Activated T-cell treated with anti-CD3 and anti-CD28 coated beads for 1 hour (primary cell): ENCODE measurements around the gene PTGR3.
"Not testable (repeated sequence)": the region's sequence is repeated elsewhere in the genome, so short reads cannot be mapped to it uniquely, and the experiment has no call there.

Experiments
- DNase-seq: peaks from one replicate; pipeline ENCODE4 v3.0.0-alpha.2; 2020; ENCODE audit warnings: low read depth

The PTGR3 gene

DNA sequence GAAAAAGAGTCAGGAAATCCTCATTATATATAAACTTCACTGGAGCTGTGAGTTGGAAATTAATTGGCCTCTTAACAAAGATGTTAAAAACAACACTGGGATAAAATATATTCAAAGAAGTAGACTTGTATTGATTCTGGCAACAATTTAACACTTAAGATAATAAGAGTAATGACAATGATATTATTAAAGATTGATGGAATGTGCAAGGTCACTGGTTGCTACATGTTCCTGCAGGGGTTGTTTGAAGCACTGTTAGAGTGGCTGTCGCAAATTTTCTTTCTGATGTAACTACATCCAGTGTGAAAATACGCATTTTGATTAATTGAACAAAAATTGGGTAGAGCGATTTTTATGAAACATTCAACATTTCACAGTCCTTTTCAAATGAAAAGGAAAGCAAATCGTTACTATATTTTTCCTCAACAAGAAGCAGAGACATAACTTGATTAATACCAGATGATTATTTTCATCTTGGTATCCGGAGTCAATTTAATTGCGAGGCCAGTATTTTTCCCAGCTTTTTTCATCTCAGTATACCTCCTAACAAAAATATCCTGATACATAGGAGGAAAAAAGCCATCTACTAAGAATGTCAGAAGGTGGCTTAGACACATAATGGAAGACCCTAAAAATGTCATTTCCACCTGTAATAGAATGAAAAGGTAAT, 6.1 kb downstream of the PTGR3 start:
- DNase-seq = no peak

- DNase-seq = no peak
Measured at GRCh38 chr18:75201282-75202270, 7.4 kb downstream of the PTGR3 start.

GRCh38 chr18:75200605-75201280, 8.2 kb downstream of the PTGR3 start:
- no peak for DNase-seq

DNA sequence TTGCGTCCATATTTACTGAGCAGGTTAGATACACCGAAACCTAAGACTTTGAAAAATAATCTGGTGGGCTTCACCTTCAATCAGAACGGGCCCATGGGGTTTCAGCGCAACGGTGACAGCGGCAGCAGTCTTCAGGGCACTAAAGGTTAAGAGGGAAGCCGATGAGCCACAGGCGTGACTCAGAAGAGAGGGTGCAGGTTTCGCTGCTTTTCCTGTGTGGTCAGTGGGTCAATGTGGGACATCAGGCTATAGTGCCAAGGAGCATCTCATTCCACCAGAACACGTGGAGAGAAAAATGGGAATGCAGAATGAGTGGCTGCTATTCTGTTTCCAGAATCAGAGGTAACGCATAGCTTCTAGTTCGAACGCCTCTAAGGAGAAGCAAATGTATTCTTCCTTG, 8.9 kb downstream of the PTGR3 start:
- DNase-seq = no peak

DNA sequence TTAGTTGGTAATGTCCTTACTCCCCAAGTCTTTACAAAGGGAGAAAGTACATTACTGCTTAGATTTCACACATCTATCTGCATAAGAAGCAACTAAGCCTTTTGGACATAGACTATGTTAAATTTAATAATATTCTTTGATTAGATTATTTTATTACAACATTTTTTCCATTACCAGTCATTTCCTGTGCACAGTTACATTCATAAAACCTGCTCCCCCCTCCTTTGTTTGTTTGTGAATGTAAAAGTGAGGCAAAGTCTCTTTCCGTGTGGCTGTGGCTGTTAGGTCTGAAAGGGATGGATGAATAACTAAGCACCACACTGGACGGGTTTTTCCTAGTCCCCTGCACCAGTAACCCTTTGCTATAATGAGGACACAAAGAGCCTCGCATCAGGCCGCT, 9.6 kb downstream of the PTGR3 start:
- DNase-seq = no peak

GRCh38 chr18:75198036-75198435, 10.9 kb downstream of the PTGR3 start:
- DNase-seq = no peak

DNA sequence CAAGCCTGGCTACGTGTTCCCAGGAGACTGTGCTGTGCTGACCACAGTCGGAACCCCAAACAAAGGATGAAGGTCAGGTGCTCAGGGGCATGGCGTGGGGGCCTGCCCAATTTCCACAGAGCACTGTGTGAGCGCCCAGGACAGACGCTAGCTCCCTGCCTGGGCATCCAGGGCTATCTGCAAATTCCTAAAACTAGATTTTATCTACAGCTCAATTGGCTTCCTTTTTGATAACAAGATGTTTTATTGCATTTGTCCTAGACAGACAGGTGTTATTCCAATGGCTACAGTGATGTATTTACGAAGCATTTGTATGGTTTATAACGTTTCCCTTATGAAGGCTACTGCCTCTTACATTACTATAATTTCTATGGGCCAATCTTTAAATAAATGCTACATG, 16.0 kb downstream of the PTGR3 start:
- DNase-seq = no peak

DNA sequence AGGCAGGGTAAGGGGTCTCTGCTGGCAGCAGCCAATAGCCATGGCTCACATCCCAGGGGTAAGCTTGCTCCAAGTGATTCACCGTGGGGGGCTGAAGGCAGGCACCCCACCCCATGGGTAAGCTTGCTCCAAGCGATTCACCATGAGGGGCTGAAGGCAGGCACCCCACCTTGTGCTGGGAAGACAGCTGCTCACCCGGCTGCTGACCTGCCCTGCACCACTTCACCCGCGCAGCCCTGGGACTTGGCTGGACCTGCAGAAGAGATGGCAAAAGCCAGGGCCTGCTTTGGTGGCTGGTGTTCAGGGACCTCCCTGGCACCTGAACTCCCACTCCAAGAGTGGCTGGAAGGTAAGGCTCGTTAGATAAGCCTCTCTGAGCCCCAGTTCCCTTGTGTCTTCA, 19.2 kb downstream of the PTGR3 start:
- DNase-seq = no peak

- DNase-seq = not testable (repeated sequence)
Measured at GRCh38 chr18:75187702-75188101, 21.2 kb downstream of the PTGR3 start.

DNA sequence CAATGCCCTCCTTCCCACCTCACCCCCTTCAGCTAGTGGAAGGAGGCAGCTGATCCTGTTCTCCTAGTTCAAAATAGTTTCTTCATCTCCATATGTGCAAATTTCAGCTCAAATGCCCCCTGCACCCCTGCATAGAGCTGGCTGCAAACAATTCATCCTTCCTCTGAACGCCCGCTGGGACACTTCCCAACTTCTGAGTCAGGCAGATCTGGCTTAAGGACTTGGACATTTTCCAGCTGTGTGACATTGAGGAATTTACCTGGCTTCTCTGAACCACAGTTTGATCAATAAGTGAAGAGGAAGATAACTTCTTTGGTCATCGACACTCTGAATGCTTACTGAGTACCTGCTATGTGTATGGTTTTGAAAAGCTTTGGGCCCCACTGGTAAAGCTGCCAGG, 23.5 kb downstream of the PTGR3 start:
- no peak for DNase-seq

GRCh38 chr18:75183973-75184493, 24.9 kb downstream of the PTGR3 start:
- DNase-seq = no peak

DNA sequence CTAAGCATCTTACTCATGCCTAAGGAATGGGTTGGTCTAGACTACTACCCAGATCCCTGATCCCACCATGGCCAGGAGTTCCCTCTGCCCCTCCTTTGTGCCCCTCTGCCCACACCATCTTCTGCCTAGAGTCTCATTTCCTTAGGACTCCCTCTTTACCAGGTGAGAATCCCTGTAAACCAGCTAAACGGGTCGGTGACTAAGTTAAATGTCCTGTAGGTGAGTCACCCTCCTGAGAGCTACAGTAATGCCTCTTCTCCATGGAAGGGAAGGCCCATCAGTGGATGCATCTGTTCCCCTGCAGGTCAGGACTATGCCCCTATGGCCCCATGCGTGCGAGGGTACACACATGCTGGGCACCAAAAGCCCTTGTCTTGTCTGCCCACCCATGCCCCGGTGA, 25.4 kb downstream of the PTGR3 start:
- DNase-seq = no peak

- no peak for DNase-seq
Measured at GRCh38 chr18:75179819-75180600, 28.9 kb downstream of the PTGR3 start.

- DNase-seq = no peak
Measured at GRCh38 chr18:75178376-75178775, 30.6 kb downstream of the PTGR3 start.

DNA sequence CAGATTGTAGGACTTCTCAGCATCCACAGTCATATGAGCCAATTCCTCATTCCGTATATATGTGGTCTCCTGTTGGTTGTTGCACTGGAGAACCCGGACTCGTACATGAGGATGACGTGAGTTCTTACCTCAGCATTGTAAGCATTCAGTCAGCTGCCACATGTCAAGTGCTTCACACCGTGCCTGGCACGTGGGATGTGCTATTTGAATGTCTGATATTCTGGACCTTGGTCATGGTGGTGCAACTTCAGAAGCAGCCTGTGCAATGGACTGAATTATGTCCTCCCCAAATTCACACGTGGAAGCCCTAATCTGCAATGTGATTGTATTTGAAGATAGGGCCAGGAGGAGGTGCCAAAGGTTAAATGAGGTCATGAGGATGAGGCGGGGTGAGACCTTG, 32.1 kb downstream of the PTGR3 start:
- DNase-seq = no peak

- DNase-seq = no peak
Measured at GRCh38 chr18:75173738-75174137, 35.2 kb downstream of the PTGR3 start.

- no peak for DNase-seq
Measured at GRCh38 chr18:75173125-75173432, 35.9 kb downstream of the PTGR3 start.

GRCh38 chr18:75172299-75173124, 36.4 kb downstream of the PTGR3 start:
- DNase-seq = no peak

DNA sequence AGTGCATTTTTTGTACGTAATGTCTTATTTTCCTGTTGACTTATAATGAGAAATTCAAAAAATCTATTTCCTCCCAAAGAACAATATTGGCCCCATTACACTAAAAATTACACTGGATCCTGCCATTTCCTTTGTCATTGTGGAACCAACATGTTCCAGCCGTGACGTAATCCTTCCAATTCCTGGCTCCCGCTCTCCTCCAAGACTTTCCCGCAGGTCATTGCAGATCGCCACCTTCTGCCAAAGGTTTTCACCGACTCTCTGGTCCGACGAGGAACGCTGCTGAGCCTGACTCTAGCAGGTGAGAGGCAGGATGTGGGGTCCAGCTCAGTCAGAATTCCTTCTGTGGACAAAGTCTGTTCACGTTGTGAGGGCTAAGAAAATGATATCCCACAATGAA, 38.0 kb downstream of the PTGR3 start:
- DNase-seq = no peak

DNA sequence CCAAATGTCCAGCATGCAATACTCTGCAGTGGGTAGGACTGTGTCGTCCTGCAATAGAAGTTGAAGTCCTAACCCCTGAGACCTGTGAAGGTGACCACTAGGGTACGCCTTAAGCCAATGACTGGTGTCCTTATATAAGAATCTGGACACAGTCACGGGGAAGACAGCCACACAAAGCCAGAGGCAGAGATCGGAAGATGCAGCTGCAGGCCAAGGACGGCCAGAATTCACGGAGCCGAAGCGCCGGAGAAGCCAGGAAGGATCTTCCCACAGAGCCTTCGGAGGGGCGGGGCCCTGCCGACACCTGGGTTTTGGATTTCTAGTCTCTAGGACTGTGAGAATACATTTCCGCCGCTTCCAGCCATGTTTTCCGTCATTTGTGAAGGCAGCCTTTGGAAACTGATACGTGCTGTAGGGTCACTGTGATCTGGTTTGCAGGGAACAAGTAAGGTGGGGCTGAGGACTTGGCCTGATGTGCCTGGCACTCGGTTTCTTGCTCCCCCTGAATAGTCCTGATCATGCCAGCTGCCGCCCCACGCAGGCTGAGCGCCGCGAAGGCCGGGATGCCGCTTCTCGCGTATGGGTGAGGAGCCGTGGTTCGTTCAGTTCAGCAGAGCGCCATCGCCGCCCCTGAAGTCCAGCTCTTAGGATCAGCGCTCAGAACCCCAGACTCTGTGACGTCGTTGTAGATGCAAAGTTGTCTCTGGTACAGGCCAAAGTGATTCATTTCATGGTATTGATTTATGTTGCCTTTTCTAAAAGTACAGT, 38.7 kb downstream of the PTGR3 start:
- no peak for DNase-seq
